GM12878 (cell line): Measurements from ENCODE around the gene ANO7. TPM values are rescaled to one million over a fixed set of nuclear protein-coding genes. Genes with fewer than 3 reads are reported as not detected.

Source experiments
- ATAC-seq: fragments of 200-7000 bp; cut with Tn5 transposase; 3 replicates; pipeline ENCODE4 v1.9.1; 2020; ENCODE audit warnings: mild to moderate bottlenecking, moderate library complexity
- BruUV-seq: library from RNA; stranded (reverse); fragments of 400-500 nt; replicated peaks from 2 replicates; lab custom pipeline; 2021; lab: Mats Ljungman, UMichigan
- CTCF ChIA-PET: fragments of 300-600 bp; sonication (Branson Sonifier 250); formaldehyde crosslinking; extraction: SDS; loops from one replicate; lab custom pipeline; 2021; ENCODE audit warnings: inconsistent platforms; lab: Yijun Ruan, JAX
- POLR2A ChIA-PET: fragments of 350-600 bp; formaldehyde crosslinking; extraction: SDS; loops from one replicate; lab custom pipeline; 2021; ENCODE audit warnings: inconsistent platforms; lab: Charles Lee
- RAD21 ChIA-PET: fragments of 300-600 bp; sonication (Branson Sonifier 250); formaldehyde crosslinking; loops from one replicate; lab custom pipeline; 2023; ENCODE audit warnings: antibody characterized with exemption; ENCODE audit not compliant: unreplicated experiment; lab: Charles Lee
- SMC1A ChIA-PET: fragments of 300-600 bp; sonication (Branson Sonifier 250); formaldehyde crosslinking; loops from one replicate; lab custom pipeline; 2023; ENCODE audit not compliant: unreplicated experiment, uncharacterized antibody; lab: Charles Lee
- DNase-seq: peaks from one replicate; pipeline ENCODE4 v3.0.0-alpha.2; 2011; ENCODE audit warnings: low read depth, low spot score
- FAIRE-seq: peaks from 3 replicates; lab custom pipeline; 2011; peaks lifted over from hg19 to GRCh38; lab: Jason Lieb, UNC
- H2AFZ ChIP-seq: 2 replicates; pipeline ENCODE4 v1.6.0; 2011; ENCODE audit warnings: low read depth, low read length, control low read depth; ENCODE audit not compliant: control insufficient read depth
- H3K27ac ChIP-seq: 2 replicates; pipeline ENCODE4 v1.5.1; 2011; ENCODE audit warnings: control low read depth; ENCODE audit not compliant: control insufficient read depth, insufficient read depth
- H3K27me3 ChIP-seq, 2 experiments: replicated peaks in 1 of 2; 2 replicates each; pipeline versions ENCODE4 v1.6.0 to v1.6.1; 2011; ENCODE audit warnings: low read length in 1 of 2; ENCODE audit not compliant: control insufficient read depth in 2 of 2, insufficient read depth in 2 of 2
- H3K36me3 ChIP-seq, 2 experiments: 2 replicates each; pipeline ENCODE4 v1.5.1; 2011; ENCODE audit warnings: low read length in 1 of 2; ENCODE audit not compliant: control insufficient read depth in 2 of 2, insufficient read depth in 2 of 2
- H3K4me1 ChIP-seq: 2 replicates; pipeline ENCODE4 v1.6.1; 2011; ENCODE audit warnings: mild to moderate bottlenecking, low read length, moderate library complexity, mixed read lengths; ENCODE audit not compliant: control insufficient read depth, insufficient read depth
- H3K4me2 ChIP-seq: 2 replicates; pipeline ENCODE4 v1.6.0; 2011; ENCODE audit warnings: control low read depth; ENCODE audit not compliant: control insufficient read depth, insufficient read depth
- H3K4me3 ChIP-seq: fragments of 200-600 bp; sonication (generic); 2 replicates; pipeline ENCODE4 v1.5.1; 2016
- H3K79me2 ChIP-seq: 2 replicates; pipeline ENCODE4 v1.6.0; 2011; ENCODE audit warnings: low read length; ENCODE audit not compliant: control insufficient read depth, insufficient read depth
- H3K9ac ChIP-seq: 2 replicates; pipeline ENCODE4 v1.8.0; 2011; ENCODE audit warnings: low read length, control low read depth, mixed read lengths; ENCODE audit not compliant: control insufficient read depth, insufficient read depth
- H3K9me3 ChIP-seq: replicated peaks from 3 replicates; pipeline ENCODE4 v1.5.1; 2011; ENCODE audit warnings: mild to moderate bottlenecking, low read length; ENCODE audit not compliant: control insufficient read depth, insufficient read depth
- H4K20me1 ChIP-seq: 2 replicates; pipeline ENCODE4 v1.6.0; 2011; ENCODE audit not compliant: control insufficient read depth, insufficient read depth
- BRCA1 ChIP-seq: IDR thresholded peaks from 2 replicates; pipeline ENCODE4 v1.6.1; 2011; ENCODE audit warnings: low read depth, low read length, improper control_type of control experiment
- CBX3 ChIP-seq: fragments of 200-600 bp; sonication (generic); IDR thresholded peaks from 2 replicates; pipeline ENCODE4 v1.6.1; 2016; ENCODE audit warnings: low read depth, borderline replicate concordance
- E2F8 ChIP-seq: fragments of 450-650 bp; IDR thresholded peaks from 2 replicates; pipeline ENCODE4 v1.6.1; 2018; ENCODE audit warnings: mild to moderate bottlenecking, low read depth, moderate library complexity; ENCODE audit not compliant: partially characterized antibody
- HDGF ChIP-seq: fragments of 450-650 bp; IDR thresholded peaks from 2 replicates; pipeline ENCODE4 v1.6.1; 2016; ENCODE audit warnings: antibody characterized with exemption
- KDM1A ChIP-seq: fragments of 200-600 bp; sonication (generic); IDR thresholded peaks from 2 replicates; pipeline ENCODE4 v1.6.1; 2016; ENCODE audit warnings: borderline replicate concordance
- LARP7 ChIP-seq: fragments of 450-650 bp; IDR thresholded peaks from 2 replicates; pipeline ENCODE4 v1.6.1; 2017; ENCODE audit warnings: mild to moderate bottlenecking
- MEF2A ChIP-seq: IDR thresholded peaks from 2 replicates; pipeline ENCODE4 v1.6.1; 2011; ENCODE audit warnings: low read depth, mild to moderate bottlenecking, low read length, moderate library complexity; ENCODE audit not compliant: insufficient read depth
- MTA3 ChIP-seq: IDR thresholded peaks from 2 replicates; pipeline ENCODE4 v1.6.1; 2012; ENCODE audit warnings: low read length, inconsistent platforms, borderline replicate concordance
- NR2C1 ChIP-seq: fragments of 450-650 bp; IDR thresholded peaks from 2 replicates; pipeline ENCODE4 v1.6.1; 2017; ENCODE audit warnings: antibody characterized with exemption, mild to moderate bottlenecking, moderate library complexity
- RELA ChIP-seq: fragments of 450-650 bp; IDR thresholded peaks from 2 replicates; pipeline ENCODE4 v1.8.0; 2014; ENCODE audit warnings: borderline replicate concordance; ENCODE audit not compliant: partially characterized antibody
- RFX5 ChIP-seq: IDR thresholded peaks from 2 replicates; pipeline ENCODE4 v1.6.1; 2011; ENCODE audit warnings: low read depth, low read length, improper control_type of control experiment
- SMARCA5 ChIP-seq: fragments of 450-650 bp; IDR thresholded peaks from 2 replicates; pipeline ENCODE4 v1.6.1; 2017; ENCODE audit warnings: mild to moderate bottlenecking
- ZBTB33 ChIP-seq: fragments of 450-650 bp; IDR thresholded peaks from 2 replicates; pipeline ENCODE4 v1.6.1; 2017; ENCODE audit warnings: mild to moderate bottlenecking
- WGBS: methylation state at CpG from one replicate; pipeline ENCODE4 v1.1.6; 2016; ENCODE audit warnings: low lambda C conversion rate; ENCODE audit not compliant: insufficient replicate concordance, insufficient coverage; ENCODE audit errors: missing lambda C conversion rate; 5-methylcytosine and 5-hydroxymethylcytosine counted together
- in situ Hi-C: fragments of 300-500 bp; cut with MboI; formaldehyde crosslinking; loops from 9 replicates; pipeline ENCODE4 v1.14.3; 2018; ENCODE audit warnings: mixed read lengths
- intact Hi-C: fragments of 100-400 bp; cut with micrococcal nuclease; formaldehyde crosslinking; loops from one replicate; pipeline ENCODE4 v1.14.2; 2022; ENCODE audit not compliant: unreplicated experiment
- polyA plus RNA-seq, 11 experiments: library from polyadenylated mRNA; depleted of rRNA in 4 of 11; unstranded in 6 of 11; stranded (reverse) in 5 of 11; fragments of >200 nt; fragmentation: Nextera tagmentation in 4 of 11; fragmentation: Illumina TruSeq in 1 of 11; extraction: Ambion mirVana in 4 of 11; extraction: Trizol in 1 of 11; gene quantifications; 1 replicate in 1 of 11; 2 replicates in 10 of 11; pipeline versions ENCODE4 v1.2.1 to v1.2.3, GENCODE V29; 2011 to 2016; ENCODE audit warnings: inconsistent platforms in 2 of 11, missing spikeins in 2 of 11, low read depth in 1 of 11
- total RNA-seq, 4 experiments: library from RNA; depleted of rRNA in 3 of 4; stranded (reverse); fragments of >200 nt in 3 of 4; fragmentation: Illumina TruSeq in 1 of 4; extraction: Trizol in 1 of 4; gene quantifications; 2 replicates each; pipeline versions ENCODE4 v1.2.1 to v1.2.3, GENCODE V29; 2013 to 2021
- TF ChIP-seq, protein P1 (sequence below): IDR thresholded peaks from 2 replicates; pipeline ENCODE4 v1.6.1; 2012; ENCODE audit warnings: low read length, inconsistent platforms
- TF ChIP-seq, protein P2 (sequence below): IDR thresholded peaks from 2 replicates; pipeline ENCODE4 v1.6.1; 2012; ENCODE audit warnings: low read depth, low read length, improper control_type of control experiment
- TF ChIP-seq, protein P3 (sequence below): fragments of 450-650 bp; formaldehyde crosslinking; IDR thresholded peaks from 2 replicates; pipeline ENCODE4 v1.5.0; 2022; ENCODE audit warnings: mild to moderate bottlenecking, missing genetic modification characterization

Gene ANO7
- total and polyA plus RNA-seq, 10 of the 15 experiments (the other 5 are each of a cell fraction or from before 2014, with no cell fraction given) = 0.08 to 1.4 (median 0.44) TPM

DNA sequence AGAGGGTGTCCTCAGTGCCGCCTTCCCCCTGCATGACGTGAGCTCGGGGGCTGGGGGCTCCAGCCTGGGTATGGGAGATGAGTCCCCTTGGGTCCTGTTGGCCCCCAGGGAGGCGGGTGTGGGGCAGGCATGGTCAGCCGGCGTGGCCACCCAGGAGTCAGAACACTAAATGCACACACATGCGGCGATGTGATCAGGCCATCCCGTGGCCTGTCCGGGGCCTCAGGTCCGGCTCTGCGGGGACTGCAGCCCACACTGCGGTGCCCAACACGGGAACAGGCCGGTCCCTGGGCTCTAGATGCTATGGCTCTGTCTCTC lies 13.8 kb downstream of the ANO7 start:
- ChIA-PET RAD21 (no interaction called here), POLR2A (no interaction called here), SMC1A (no interaction called here), CTCF (no interaction called here)
- DNase-seq (no peak), ATAC-seq (no peak), FAIRE-seq (no peak)
- Histone ChIP-seq H3K79me2 (no peaks in the 10 kb centered on the region), H3K27ac (no peak overlapping the region), H3K4me1 (no peaks in the 10 kb centered on the region), H3K27me3 (no peaks in the 10 kb centered on the region), H3K4me3 (no peak overlapping the region), H3K4me2 (no peak overlapping the region), H4K20me1 (no peaks in the 10 kb centered on the region), H3K36me3 (no peaks in the 10 kb centered on the region), H3K9ac (no peak overlapping the region), H2AFZ (no peak overlapping the region), H3K9me3 (no peaks in the 10 kb centered on the region)
- 70% methylated on average over 7 of the region's 15 CpGs for WGBS
- intact Hi-C loops = no loop called here
- in situ Hi-C loops = no loop called here
- BruUV-seq = no TSS peak
- TF ChIP-seq, protein P1, sequence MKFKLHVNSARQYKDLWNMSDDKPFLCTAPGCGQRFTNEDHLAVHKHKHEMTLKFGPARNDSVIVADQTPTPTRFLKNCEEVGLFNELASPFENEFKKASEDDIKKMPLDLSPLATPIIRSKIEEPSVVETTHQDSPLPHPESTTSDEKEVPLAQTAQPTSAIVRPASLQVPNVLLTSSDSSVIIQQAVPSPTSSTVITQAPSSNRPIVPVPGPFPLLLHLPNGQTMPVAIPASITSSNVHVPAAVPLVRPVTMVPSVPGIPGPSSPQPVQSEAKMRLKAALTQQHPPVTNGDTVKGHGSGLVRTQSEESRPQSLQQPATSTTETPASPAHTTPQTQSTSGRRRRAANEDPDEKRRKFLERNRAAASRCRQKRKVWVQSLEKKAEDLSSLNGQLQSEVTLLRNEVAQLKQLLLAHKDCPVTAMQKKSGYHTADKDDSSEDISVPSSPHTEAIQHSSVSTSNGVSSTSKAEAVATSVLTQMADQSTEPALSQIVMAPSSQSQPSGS = no peak
- TF ChIP-seq RFX5 (no peak), LARP7 (no peak), CBX3 (no peak), E2F8 (no peak), MEF2A (no peak), MTA3 (no peak), KDM1A (no peak), HDGF (no peak), ZBTB33 (no peak), NR2C1 (no peak), SMARCA5 (no peak), BRCA1 (no peak), RELA (no peak)
- TF ChIP-seq, protein P2, sequence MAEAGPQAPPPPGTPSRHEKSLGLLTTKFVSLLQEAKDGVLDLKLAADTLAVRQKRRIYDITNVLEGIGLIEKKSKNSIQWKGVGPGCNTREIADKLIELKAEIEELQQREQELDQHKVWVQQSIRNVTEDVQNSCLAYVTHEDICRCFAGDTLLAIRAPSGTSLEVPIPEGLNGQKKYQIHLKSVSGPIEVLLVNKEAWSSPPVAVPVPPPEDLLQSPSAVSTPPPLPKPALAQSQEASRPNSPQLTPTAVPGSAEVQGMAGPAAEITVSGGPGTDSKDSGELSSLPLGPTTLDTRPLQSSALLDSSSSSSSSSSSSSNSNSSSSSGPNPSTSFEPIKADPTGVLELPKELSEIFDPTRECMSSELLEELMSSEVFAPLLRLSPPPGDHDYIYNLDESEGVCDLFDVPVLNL = no peak
- TF ChIP-seq, protein P3, sequence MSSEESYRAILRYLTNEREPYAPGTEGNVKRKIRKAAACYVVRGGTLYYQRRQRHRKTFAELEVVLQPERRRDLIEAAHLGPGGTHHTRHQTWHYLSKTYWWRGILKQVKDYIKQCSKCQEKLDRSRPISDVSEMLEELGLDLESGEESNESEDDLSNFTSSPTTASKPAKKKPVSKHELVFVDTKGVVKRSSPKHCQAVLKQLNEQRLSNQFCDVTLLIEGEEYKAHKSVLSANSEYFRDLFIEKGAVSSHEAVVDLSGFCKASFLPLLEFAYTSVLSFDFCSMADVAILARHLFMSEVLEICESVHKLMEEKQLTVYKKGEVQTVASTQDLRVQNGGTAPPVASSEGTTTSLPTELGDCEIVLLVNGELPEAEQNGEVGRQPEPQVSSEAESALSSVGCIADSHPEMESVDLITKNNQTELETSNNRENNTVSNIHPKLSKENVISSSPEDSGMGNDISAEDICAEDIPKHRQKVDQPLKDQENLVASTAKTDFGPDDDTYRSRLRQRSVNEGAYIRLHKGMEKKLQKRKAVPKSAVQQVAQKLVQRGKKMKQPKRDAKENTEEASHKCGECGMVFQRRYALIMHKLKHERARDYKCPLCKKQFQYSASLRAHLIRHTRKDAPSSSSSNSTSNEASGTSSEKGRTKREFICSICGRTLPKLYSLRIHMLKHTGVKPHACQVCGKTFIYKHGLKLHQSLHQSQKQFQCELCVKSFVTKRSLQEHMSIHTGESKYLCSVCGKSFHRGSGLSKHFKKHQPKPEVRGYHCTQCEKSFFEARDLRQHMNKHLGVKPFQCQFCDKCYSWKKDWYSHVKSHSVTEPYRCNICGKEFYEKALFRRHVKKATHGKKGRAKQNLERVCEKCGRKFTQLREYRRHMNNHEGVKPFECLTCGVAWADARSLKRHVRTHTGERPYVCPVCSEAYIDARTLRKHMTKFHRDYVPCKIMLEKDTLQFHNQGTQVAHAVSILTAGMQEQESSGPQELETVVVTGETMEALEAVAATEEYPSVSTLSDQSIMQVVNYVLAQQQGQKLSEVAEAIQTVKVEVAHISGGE (CRISPR knock-in tag) = no peak
